ENCODE results near the gene AUTS2.
"Not testable (repeated sequence)": the region's sequence is repeated elsewhere in the genome, so short reads cannot be mapped to it uniquely, and the experiment has no call there.

Gene AUTS2

DNA sequence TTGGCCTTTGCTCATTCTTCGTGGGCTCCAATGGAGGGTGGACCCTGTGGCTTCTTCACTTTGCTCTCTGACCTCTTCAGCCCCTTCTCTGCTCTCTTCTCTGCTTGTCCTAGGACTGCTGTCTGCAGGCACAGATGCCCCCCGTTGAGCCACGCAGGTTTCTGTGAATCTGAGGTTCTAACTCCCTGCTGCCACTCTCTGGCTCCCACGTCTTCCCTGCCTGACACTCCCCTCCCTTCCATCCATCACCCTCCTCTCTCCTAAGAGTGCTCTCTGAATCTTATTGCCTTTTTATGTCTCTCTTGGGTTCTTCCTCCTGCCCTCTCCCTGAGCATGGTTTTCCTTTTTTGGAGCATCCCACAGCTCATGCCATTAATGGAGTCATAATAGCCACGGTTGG is 1034.1 kb downstream of the AUTS2 start:
- no peak for DNase-seq

DNA sequence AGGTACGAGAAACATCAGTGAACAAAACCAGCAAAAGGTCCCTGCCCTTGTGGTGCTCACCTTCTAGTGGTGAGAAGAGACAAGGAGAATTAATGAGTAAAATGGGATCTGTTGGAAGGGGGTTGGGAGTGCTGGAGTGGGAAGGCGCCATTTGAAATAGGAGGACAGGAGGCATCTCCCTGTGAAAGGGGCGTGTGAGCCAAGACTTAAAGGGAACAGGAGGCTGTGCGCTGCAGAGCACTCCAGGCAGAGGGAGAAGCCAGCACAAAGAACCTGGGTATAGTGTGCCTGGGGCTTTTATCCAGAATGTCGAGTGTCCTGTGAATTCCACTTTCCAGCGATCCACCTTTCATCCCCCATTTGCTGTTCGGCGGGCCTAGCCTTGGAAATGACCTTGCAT is 1035.8 kb downstream of the AUTS2 start:
- no peak for DNase-seq

- no peak for DNase-seq
Measured at GRCh38 chr7:70634610-70635068, 1036.4 kb downstream of the AUTS2 start.

DNA sequence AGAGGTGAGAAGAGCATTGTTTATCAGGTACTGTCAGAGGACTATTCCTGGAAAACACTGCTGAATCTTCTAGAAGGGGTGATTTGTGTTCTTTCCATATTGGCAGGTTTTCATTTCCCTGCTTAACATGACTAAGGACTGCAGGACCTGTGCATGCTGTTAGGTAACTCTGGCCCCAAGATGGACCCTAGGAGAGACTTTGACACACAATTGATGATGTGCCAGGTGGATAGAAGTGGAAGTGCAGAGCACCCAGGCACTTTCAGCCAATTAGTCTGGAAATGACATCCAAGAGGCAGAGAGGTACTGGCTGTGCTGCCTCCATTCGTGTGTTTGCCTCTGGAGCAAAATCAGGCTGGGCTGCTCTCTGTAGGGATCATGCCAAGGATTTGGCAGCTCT is 1037.4 kb downstream of the AUTS2 start:
- no peak for DNase-seq

- DNase-seq, result no peak
Measured at GRCh38 chr7:70636169-70636568, 1037.9 kb downstream of the AUTS2 start.

GRCh38 chr7:70637726-70638125 is 1039.5 kb downstream of the AUTS2 start:
- DNase-seq, result no peak

DNA sequence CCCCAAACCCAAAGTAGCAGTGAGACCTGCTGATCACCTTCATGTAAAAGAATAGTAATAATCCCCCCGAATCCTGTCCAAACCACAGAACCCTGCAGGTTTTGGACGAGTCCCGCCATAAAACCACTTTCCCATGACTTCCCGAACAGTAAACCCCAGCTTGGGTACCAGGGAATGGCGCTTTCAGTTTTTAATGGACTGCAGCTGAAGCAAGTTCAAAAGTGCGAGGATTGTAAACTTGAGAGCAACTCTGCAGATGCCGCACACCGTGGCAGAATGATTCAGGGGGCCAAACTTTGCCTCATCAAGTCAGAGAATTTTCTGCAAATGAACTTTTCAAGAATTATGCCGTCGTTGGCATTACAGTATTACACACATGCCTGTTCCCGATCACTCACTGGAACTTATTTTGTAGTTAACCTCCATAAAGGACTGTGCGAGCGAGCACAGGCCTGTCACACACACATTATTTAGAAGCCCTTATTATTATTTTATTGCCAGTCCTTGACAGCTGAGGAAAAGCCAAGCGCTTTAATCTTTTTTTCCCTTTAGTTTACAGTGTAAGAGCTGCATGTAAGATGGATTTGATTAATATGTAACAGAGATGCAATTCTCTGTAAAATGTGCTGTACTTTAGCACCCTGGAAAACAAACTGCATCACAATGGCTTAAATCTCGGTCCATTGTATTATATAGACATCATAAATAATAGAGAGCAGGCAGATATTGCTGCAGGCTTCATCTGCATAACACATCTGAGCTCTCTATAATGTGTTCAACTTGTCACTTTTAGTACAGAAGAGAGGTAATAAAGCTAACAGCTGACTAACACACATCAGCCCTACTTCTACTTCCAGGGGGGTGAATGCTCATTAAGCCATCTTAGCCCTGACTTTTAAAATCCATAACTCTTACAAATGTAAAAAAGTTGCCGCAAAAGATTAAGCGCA is 1040.2 kb downstream of the AUTS2 start:
- no peak for DNase-seq

GRCh38 chr7:70640266-70640833 is 1042.1 kb downstream of the AUTS2 start:
- no peak for DNase-seq

- no peak for DNase-seq
Measured at GRCh38 chr7:70641882-70642281, 1043.6 kb downstream of the AUTS2 start.

DNA sequence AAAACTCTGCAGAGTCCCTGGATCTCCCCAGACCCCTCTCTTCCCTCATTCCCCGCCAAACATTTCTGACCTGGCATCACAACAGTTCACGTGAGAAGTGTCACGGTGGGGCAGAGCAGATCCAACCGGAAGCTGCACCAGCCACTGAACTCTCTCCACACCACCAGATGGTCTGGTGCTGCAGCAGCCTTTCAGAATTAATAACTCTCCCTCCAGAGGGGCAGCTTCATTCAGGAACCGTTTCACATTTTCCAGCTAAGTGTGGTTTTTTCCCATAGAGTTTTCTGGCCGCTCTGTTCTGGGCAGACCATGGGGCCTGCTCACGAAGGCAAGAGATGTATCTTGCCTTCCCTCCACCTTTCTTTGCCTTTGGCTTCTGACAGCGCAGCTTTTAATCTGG is 1047.0 kb downstream of the AUTS2 start:
- DNase-seq, result no peak

GRCh38 chr7:70645876-70646351 is 1047.6 kb downstream of the AUTS2 start:
- DNase-seq, result no peak

DNA sequence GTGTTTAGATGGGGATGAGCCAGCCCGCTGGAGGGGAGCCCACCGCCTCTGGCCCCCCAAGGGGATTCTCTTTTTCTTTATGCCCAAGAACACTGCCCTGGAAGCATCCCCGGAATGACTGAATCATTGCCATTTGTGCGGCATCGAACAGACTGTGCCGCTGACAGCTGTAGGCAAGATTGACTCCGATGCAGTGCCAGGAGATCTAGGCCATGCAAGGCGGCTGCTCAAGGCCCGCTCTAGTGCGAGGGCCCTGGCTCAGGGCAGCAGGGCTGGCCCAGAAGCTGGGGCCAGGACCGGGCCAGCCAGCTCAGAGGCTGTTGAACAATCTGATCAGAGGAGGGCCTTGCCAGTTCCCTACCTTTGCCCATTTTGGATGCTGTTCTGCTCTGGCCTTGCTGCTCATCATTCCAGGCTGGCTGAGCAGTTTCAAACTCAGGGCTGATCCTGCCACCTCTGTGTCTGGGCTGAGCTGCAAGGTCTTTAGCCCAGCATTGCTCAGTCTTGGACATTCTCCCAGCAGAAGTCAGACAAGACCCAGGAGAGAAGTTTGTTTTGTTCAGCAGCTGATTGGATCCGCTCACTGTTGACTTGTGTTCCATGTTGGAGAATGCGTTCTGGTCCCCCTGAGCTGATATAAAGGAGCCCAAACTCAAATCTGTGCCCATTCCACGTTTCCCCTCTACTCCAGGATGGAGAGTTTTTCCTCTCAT is 1048.4 kb downstream of the AUTS2 start:
- no peak for DNase-seq

DNA sequence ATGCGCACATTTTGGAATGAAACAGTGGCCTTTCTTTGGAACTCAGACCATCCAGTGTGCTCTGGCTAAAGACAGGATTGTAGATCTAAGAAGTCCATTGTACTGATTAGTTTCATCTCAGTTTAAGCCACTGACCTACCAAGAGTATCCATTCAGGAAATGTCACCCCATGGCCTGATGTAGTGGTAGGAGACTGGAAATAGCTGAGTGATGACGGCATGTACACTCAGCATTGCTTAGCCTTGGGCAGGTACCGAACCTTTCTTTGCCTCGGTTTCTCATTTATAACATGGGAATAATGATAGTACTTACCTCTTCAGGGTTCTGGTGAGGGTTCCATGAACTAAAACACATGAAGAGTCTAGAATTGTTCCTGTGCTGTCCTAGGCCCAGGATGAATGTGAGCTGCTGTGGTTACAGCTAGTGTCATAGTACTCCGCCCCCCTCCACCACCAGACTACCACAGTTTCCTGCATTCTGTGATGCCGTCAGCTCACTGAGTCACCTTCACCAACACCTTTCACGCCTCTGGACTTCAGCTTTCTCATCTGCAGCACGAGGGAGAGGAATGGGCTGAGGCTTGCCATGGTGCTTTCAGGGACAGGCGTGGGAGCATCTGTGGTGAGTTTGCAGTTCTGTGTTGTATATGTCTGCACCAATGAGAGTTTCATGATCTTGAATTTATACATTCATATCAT is 1049.7 kb downstream of the AUTS2 start:
- peak; percentile 81 for DNase-seq

DNA sequence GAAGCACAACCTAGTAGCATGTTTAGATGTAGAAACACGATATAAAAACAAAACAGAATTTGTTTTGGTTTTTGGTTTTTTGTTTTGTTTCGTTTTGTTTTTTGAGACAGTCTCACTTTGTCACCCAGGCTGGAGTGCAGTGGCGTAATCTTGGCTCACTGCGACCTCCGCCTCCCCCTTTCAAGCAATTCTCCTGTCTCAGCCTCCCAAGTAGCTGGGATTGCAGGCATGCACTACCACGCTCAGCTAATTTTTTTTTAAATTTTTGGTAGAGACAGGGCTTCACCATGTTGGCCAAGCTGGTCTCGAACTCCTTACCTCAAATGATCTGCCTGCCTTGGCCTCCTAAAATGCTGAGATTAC is 1050.2 kb downstream of the AUTS2 start:
- DNase-seq, result not testable (repeated sequence)

DNA sequence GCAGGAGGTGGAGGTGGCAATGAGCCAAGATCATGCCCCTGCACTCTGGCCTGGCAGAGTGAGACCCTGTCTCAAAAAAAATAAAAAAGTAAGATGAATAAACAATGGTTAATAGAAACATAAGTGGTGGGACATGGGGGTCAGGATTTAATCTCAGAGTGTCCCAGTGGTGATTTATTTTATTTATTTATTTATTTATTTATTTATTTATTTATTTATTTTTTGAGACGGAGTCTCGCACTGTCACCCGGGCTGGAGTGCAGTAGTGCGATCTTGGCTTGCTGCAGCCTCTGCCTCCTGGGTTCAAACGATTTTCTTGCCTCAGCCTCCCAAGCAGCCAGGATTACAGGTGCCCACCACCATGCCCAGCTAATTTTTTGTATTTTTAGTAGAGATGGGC is 1051.0 kb downstream of the AUTS2 start:
- no peak for DNase-seq

- DNase-seq, result no peak
Measured at GRCh38 chr7:70654146-70654545, 1055.9 kb downstream of the AUTS2 start.

GRCh38 chr7:70654979-70655378 is 1056.7 kb downstream of the AUTS2 start:
- no peak for DNase-seq

DNA sequence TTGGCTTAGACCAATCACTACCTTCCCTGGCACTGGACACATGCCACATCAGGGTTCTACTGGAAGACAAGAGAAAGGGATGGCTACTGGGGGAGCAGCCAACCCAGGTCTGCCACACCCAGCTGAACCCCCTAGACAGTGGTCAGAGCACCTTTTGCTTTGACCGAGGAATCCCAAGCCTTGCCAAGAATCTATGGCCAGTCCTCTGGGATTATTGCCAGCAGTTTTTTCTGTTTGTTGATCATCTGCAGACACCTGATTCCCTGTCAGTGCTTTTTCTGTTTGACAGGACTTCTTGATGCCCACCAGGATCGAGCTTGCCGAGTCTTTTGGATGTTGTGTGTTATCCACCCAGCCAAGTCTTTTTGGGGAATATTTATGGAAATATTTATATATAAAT is 1057.4 kb downstream of the AUTS2 start:
- no peak for DNase-seq

DNA sequence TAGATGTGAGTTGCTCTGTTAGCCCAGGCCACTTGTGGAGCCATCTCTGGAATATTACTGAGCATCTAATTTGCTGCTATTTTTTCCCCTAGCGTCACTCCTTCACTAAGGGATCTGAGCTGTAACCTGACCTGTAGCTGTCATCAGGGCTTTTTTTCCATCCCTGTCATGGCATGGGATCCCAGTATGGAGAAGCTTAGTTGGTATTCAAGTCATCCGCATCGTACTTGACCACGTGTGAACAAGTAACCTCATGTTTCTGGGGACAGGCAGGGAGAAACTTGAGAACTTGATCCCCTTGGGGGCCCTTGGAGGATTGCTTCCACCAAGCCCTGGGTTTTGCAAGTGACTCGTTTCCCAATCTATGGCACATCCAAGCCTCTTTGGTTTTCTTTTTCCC is 1059.3 kb downstream of the AUTS2 start:
- DNase-seq, result no peak

DNA sequence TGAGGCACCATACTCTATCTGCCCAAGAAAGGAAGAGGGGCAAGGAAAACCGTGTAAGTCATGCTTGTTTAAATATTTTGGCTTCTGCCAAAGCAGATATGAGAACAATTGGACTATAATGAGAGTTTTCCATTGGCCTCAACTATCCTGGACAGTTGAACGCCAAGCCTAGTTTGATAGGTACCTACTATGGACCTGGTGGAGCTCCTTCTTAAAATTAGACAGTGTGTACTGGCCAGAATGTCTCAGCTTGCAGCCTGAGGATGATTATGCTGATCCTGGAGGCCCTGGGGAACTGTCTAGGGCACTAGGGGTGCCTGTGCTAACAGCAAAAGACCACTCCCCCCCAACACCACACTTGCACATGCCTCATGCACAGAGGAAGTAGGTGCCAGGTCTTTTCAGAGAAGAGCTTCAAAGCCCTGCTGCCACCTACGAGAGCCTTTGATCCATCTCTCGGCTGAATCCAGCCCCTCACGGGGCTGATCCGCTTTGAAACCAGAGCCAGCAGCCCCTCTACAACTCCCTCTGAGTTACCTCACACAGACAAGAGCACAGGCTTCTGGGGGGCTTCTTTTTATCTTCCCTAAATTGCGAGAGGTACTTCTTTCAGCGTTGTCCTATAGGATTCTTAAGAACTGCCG is 1059.8 kb downstream of the AUTS2 start:
- no peak for DNase-seq

DNA sequence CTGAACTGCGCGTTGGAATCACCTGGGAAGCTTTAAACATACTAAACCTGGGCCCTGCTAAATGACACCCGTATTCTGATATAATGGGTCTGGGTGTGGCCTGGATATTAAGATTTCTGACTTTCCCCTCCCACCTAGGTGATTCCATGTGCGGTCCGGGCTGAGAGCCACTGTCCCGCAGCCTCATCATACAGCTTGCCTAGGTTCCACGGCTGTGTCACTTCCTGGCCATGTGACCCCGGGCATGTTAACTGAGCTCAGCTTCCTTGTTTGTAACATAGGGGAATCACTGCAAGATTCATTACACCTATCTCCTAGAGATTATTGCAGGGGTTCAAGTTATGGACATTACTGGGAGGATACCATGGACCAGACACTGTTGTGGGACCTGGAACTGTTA is 1061.0 kb downstream of the AUTS2 start:
- no peak for DNase-seq

- peak; percentile 70 for DNase-seq
Measured at GRCh38 chr7:70660154-70660818, 1062.0 kb downstream of the AUTS2 start.

Measured in CD4-positive, alpha-beta T cell treated with Interleukin-15 for 1 hour (primary cell).